Testis (tissue), 3 donors: ENCODE results near the gene TENM4. TPM values are rescaled to one million over a fixed set of nuclear protein-coding genes. Genes with fewer than 3 reads are reported as not detected.
"Not testable (repeated sequence)": the region's sequence is repeated elsewhere in the genome, so short reads cannot be mapped to it uniquely, and the experiment has no call there.

Source experiments
- DNase-seq: peaks from one replicate; pipeline ENCODE4 v3.0.0-alpha.2; 2019
- H3K27ac ChIP-seq, 2 donors: fragments of 200-600 bp; sonication (generic); one replicate each; pipeline ENCODE4 v1.5.1; 2019
- H3K27me3 ChIP-seq: fragments of 200-600 bp; sonication (generic); one replicate; pipeline ENCODE4 v1.5.1; 2019
- H3K36me3 ChIP-seq: fragments of 200-600 bp; sonication (generic); one replicate; pipeline ENCODE4 v1.5.1; 2017; ENCODE audit warnings: low read depth; ENCODE audit errors: missing control alignments
- H3K4me1 ChIP-seq: fragments of 200-600 bp; sonication (generic); one replicate; pipeline ENCODE4 v1.5.1; 2019
- H3K4me3 ChIP-seq, 2 donors: fragments of 200-600 bp; sonication (generic); one replicate each; pipeline ENCODE4 v1.5.1; 2017 to 2019
- H3K9me3 ChIP-seq: fragments of 200-600 bp; sonication (generic); one replicate; pipeline ENCODE4 v1.5.1; 2017
- CTCF ChIP-seq, 3 experiments: fragments of 450-650 bp in 2 of 3; fragments of 200-600 bp in 1 of 3; sonication (generic) in 1 of 3; IDR thresholded peaks; one replicate each; pipeline ENCODE4 v1.5.1; 2016 to 2019; ENCODE audit warnings: antibody characterized with exemption in 3 of 3, mild to moderate bottlenecking in 2 of 3, moderate library complexity in 1 of 3
- POLR2A ChIP-seq: fragments of 450-650 bp; IDR thresholded peaks from one replicate; pipeline ENCODE4 v1.6.1; 2017; ENCODE audit warnings: antibody characterized with exemption, mild to moderate bottlenecking, moderate library complexity
- WGBS, 2 donors: methylation state at CpG; one replicate each; pipeline ENCODE4 v1.1.5; 2018; 5-methylcytosine and 5-hydroxymethylcytosine counted together
- intact Hi-C: fragments of 100-400 bp; cut with DNase I; formaldehyde crosslinking; loops from one replicate; pipeline ENCODE4 v1.15.1; 2023; ENCODE audit warnings: low total_unique reads
- polyA plus RNA-seq: library from polyadenylated mRNA; stranded (reverse); fragments of 350-450 nt; fragmentation: Illumina TruSeq; extraction: RNeasy Lipid Tissue Mini Kit (QIAGEN cat#74804); gene quantifications from one replicate; pipeline ENCODE4 v1.2.3, GENCODE V29; 2014; ENCODE audit warnings: low read depth, low replicate concordance; ENCODE audit not compliant: insufficient read depth
- total RNA-seq, 2 donors: library from RNA; depleted of rRNA; stranded (reverse); fragments of >200 nt; gene quantifications; one replicate each; pipeline ENCODE4 v1.2.3, GENCODE V29; 2016

Gene TENM4
- total and polyA plus RNA-seq, 3 donors from 2014 or later: 10.6 to 17.9 (median 11.4) TPM

GRCh38 chr11:78884761-78885160, 556.1 kb downstream of the TENM4 start:
- Histone ChIP-seq H3K4me3 (no peak overlapping the region), H3K27me3 (no peaks in the 10 kb centered on the region), H3K4me1 (peaks cover 3% of the 10 kb centered on the region), H3K36me3 (no peaks in the 10 kb centered on the region), H3K9me3 (no peaks in the 10 kb centered on the region), H3K27ac (no peak overlapping the region)
- DNase-seq: no peak
- intact Hi-C loops: no loop called here
- TF ChIP-seq POLR2A (no peak), CTCF (IDR thresholded peaks at IDR 0.05) (no peak)
- 91 to 93% methylated on average over 4 of the region's 4 CpGs for WGBS, 2 donors

- H3K27ac ChIP-seq: no peak overlapping the region
- H3K27me3 ChIP-seq: no peaks in the 10 kb centered on the region
- peaks cover 3% of the 10 kb centered on the region for H3K4me1 ChIP-seq
- DNase-seq: no peak
- WGBS, 2 donors: 84 to 86% methylated on average over 5 of the region's 5 CpGs
- TF ChIP-seq CTCF (IDR thresholded peaks at IDR 0.05) (no peak), POLR2A (no peak)
- no peak overlapping the region for H3K4me3 ChIP-seq
- no peaks in the 10 kb centered on the region for H3K36me3 ChIP-seq
- no peaks in the 10 kb centered on the region for H3K9me3 ChIP-seq
- intact Hi-C loops: no loop called here
Observed at GRCh38 chr11:78883506-78883905, 557.3 kb downstream of the TENM4 start.

- H3K27ac ChIP-seq, intact Hi-C loops, H3K4me1 ChIP-seq, H3K4me3 ChIP-seq, H3K27me3 ChIP-seq, H3K9me3 ChIP-seq, H3K36me3 ChIP-seq, DNase-seq: not testable (repeated sequence)
- 93% methylated on average over 14 to 52 of the region's 54 CpGs for WGBS, 2 donors
Observed at GRCh38 chr11:78879094-78879980, 561.5 kb downstream of the TENM4 start.

- Histone ChIP-seq H3K9me3 (no peaks in the 10 kb centered on the region), H3K27me3 (no peaks in the 10 kb centered on the region), H3K4me1 (no peaks in the 10 kb centered on the region), H3K4me3 (no peak overlapping the region), H3K27ac (no peak overlapping the region), H3K36me3 (no peaks in the 10 kb centered on the region)
- WGBS, 2 donors: 74 to 82% methylated on average over 2 of the region's 2 CpGs
- intact Hi-C loops: no loop called here
- no peak for DNase-seq
- TF ChIP-seq CTCF (IDR thresholded peaks at IDR 0.05) (no peak), POLR2A (no peak)
Observed at GRCh38 chr11:78878631-78879030, 562.2 kb downstream of the TENM4 start.

- Histone ChIP-seq H3K4me3 (no peak overlapping the region), H3K4me1 (no peaks in the 10 kb centered on the region), H3K9me3 (no peaks in the 10 kb centered on the region), H3K27ac (no peak overlapping the region), H3K27me3 (no peaks in the 10 kb centered on the region), H3K36me3 (no peaks in the 10 kb centered on the region)
- intact Hi-C loops: no loop called here
- DNase-seq: no peak
- TF ChIP-seq CTCF (IDR thresholded peaks at IDR 0.05) (no peak), POLR2A (no peak)
- WGBS, 2 donors: 74 to 84% methylated on average over 3 of the region's 3 CpGs
Observed at GRCh38 chr11:78876676-78877075, 564.2 kb downstream of the TENM4 start.
